ENCODE results near the gene STAT5B. TPM values are rescaled to one million over a fixed set of nuclear protein-coding genes. Genes with fewer than 3 reads are reported as not detected.

Gene STAT5B
- total RNA-seq, 1 experiment from 2014 or later: 7.1 TPM

- Histone ChIP-seq H4K20me1 (ENCODE audit: insufficient read depth) (no peaks in the 10 kb centered on the region), H3K4me2 (ENCODE audit: low read length) (no peak overlapping the region), H2AFZ (ENCODE audit: low read depth, low read length, poor library complexity, severe bottlenecking) (no peak overlapping the region), H3K9ac (ENCODE audit: low read length) (no peak overlapping the region), H3K9me3 (ENCODE audit: control insufficient read depth in 1 of 2, insufficient read depth in 1 of 2, low read depth in 1 of 2, low read length in 2 of 2) (no peaks in the 10 kb centered on the region), H3K27me3 (ENCODE audit: insufficient read depth, low read length) (peaks cover 3% of the 10 kb centered on the region; the same call in 1 of the 2 replicates), H3K79me2 (ENCODE audit: insufficient read depth, low read length) (no peaks in the 10 kb centered on the region), H3K9me2 (ENCODE audit: insufficient read depth) (no peaks in the 10 kb centered on the region), H3K36me3 (ENCODE audit: control insufficient read depth in 1 of 2, insufficient read depth in 2 of 2, low read length in 2 of 2) (no peaks in the 10 kb centered on the region), H3K4me3 (replicated peaks in 1 of 2; ENCODE audit: low read depth in 1 of 2, low read length in 2 of 2) (no peak overlapping the region), H3K4me1 (ENCODE audit: control insufficient read depth in 1 of 2, insufficient read depth in 2 of 2, low read length in 2 of 2) (peaks cover 11 to 18% of the 10 kb centered on the region in 2 experiments), H3K27ac (ENCODE audit: low read depth, low read length) (no peak overlapping the region)
- DNase-seq (ENCODE audit: low read depth, low spot score) (no peak), ATAC-seq (no peak)
- ChIA-PET POLR2A (no interaction called here), RAD21 (ENCODE audit: low non-redundant PET in 1 of 2, low total read pairs in 2 of 2, uncharacterized antibody in 2 of 2, unreplicated experiment in 2 of 2) (no interaction called here), CTCF (no interaction called here)
- TF ChIP-seq EZH2phosphoT487 (IDR thresholded peaks at IDR 0.05; ENCODE audit: borderline replicate concordance) (no peak), ZBTB33 (IDR thresholded peaks at IDR 0.05; ENCODE audit: extremely low read depth, insufficient replicate concordance, low read length) (no peak), SRF (IDR thresholded peaks at IDR 0.05; ENCODE audit: low read depth) (no peak), EGR1 (IDR thresholded peaks at IDR 0.05; ENCODE audit: low read depth) (no peak), ZNF274 (IDR thresholded peaks at IDR 0.05; ENCODE audit: low read depth, low read length) (no peak), MAX (IDR thresholded peaks at IDR 0.05) (no peak), CEBPB (IDR thresholded peaks at IDR 0.05; ENCODE audit: low read depth) (no peak), FOSL1 (IDR thresholded peaks at IDR 0.05; ENCODE audit: low read depth) (no peak), CBX3 (IDR thresholded peaks at IDR 0.05; ENCODE audit: low read depth) (no peak), ELF1 (IDR thresholded peaks at IDR 0.05; ENCODE audit: borderline replicate concordance, low read depth) (no peak), SP1 (IDR thresholded peaks at IDR 0.05; ENCODE audit: low read depth) (no peak), YY1 (IDR thresholded peaks at IDR 0.05; ENCODE audit: extremely low read depth, insufficient replicate concordance, low read depth, low read length) (no peak), EZH2 (IDR thresholded peaks at IDR 0.05) (no peak), SIN3A (IDR thresholded peaks at IDR 0.05; ENCODE audit: low read depth) (no peak)
- BruUV-seq (replicated peaks): no TSS peak
- intact Hi-C loops (cut with micrococcal nuclease): no loop called here
These were observed 96.9 kb downstream of the STAT5B start for GRCh38 chr17:42179335-42179734.

Data from HCT116 (cell line).